ENCODE results near the gene MARCOL.
"Not testable (repeated sequence)": the region's sequence is repeated elsewhere in the genome, so short reads cannot be mapped to it uniquely, and the experiment has no call there.

MARCOL gene

GRCh38 chr5:148268566-148268965 is 30.2 kb downstream of the MARCOL start, which contains the start of gene SPINK13:
Gene SPINK13 (plus strand): TSS chr5:148268794. CDS start chr5:148270073, 1,279 bp downstream.
- DNase-seq = no peak

- DNase-seq = not testable (repeated sequence)
Measured at GRCh38 chr5:148275129-148275528, 36.8 kb downstream of the MARCOL start.

- not testable (repeated sequence) for DNase-seq
Measured at GRCh38 chr5:148280893-148281292, 42.6 kb downstream of the MARCOL start.

- DNase-seq = not testable (repeated sequence)
Measured at GRCh38 chr5:148281336-148281735, 43.0 kb downstream of the MARCOL start.

GRCh38 chr5:148290271-148291195 is 52.2 kb downstream of the MARCOL start:
- DNase-seq = peak in 1 of 2 donors; percentile 6
